Fibroblast of lung (primary cell): ENCODE data around the gene MYD88.

Experiments used
- EZH2 ChIP-seq: IDR thresholded peaks from 2 replicates; pipeline ENCODE4 v1.5.1; 2012; ENCODE audit warnings: low read length, control low read depth, mild to moderate bottlenecking; ENCODE audit errors: missing control alignments
- TF ChIP-seq, protein P1 (sequence below), 2 donors: IDR thresholded peaks in 1 of 2; conservative IDR thresholded peaks in 1 of 2; 1 replicate in 1 of 2; 2 replicates in 1 of 2; pipeline ENCODE4 v1.5.1; 2011 to 2012; ENCODE audit warnings: low read length in 2 of 2, control low read depth in 1 of 2, inconsistent platforms in 1 of 2, low read depth in 1 of 2, mild to moderate bottlenecking in 1 of 2

GRCh38 chr3:38149708-38150107 is 11.2 kb downstream of the MYD88 start:
- TF ChIP-seq, protein P1, sequence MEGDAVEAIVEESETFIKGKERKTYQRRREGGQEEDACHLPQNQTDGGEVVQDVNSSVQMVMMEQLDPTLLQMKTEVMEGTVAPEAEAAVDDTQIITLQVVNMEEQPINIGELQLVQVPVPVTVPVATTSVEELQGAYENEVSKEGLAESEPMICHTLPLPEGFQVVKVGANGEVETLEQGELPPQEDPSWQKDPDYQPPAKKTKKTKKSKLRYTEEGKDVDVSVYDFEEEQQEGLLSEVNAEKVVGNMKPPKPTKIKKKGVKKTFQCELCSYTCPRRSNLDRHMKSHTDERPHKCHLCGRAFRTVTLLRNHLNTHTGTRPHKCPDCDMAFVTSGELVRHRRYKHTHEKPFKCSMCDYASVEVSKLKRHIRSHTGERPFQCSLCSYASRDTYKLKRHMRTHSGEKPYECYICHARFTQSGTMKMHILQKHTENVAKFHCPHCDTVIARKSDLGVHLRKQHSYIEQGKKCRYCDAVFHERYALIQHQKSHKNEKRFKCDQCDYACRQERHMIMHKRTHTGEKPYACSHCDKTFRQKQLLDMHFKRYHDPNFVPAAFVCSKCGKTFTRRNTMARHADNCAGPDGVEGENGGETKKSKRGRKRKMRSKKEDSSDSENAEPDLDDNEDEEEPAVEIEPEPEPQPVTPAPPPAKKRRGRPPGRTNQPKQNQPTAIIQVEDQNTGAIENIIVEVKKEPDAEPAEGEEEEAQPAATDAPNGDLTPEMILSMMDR (conservative IDR thresholded peaks at IDR 0.05 in 1 of 2, IDR thresholded peaks at IDR 0.05 in 1 of 2; ENCODE audit: low read depth in 1 of 2, low read length in 2 of 2) = no peak
- TF ChIP-seq EZH2 = no peak
